Hepatocyte (in vitro differentiated cells): Measurements from ENCODE around the gene SSBP2. TPM values are rescaled to one million over a fixed set of nuclear protein-coding genes. Genes with fewer than 3 reads are reported as not detected.
"Not testable (repeated sequence)": the region's sequence is repeated elsewhere in the genome, so short reads cannot be mapped to it uniquely, and the experiment has no call there.

Experiments
- DNase-seq: peaks from one replicate; pipeline ENCODE4 v3.0.0-alpha.2; 2016; ENCODE audit warnings: low spot score
- H2AFZ ChIP-seq: fragments of 200-600 bp; sonication (generic); 2 replicates; pipeline ENCODE4 v1.6.0; 2016; ENCODE audit warnings: antibody characterized with exemption, mild to moderate bottlenecking
- H3K27ac ChIP-seq: fragments of 200-600 bp; sonication (generic); 2 replicates; pipeline ENCODE4 v1.5.1; 2016; ENCODE audit warnings: mild to moderate bottlenecking
- H3K27me3 ChIP-seq: fragments of 200-600 bp; sonication (generic); 2 replicates; pipeline ENCODE4 v1.6.1; 2016
- H3K36me3 ChIP-seq: fragments of 200-600 bp; sonication (generic); replicated peaks from 2 replicates; pipeline ENCODE4 v1.5.1; 2016; ENCODE audit warnings: low read depth; ENCODE audit not compliant: insufficient read depth
- H3K4me1 ChIP-seq: fragments of 200-600 bp; sonication (generic); 2 replicates; pipeline ENCODE4 v1.5.1; 2016; ENCODE audit warnings: mild to moderate bottlenecking, moderate library complexity; ENCODE audit not compliant: insufficient read depth
- H3K4me2 ChIP-seq: fragments of 200-600 bp; sonication (generic); 2 replicates; pipeline ENCODE4 v1.6.0; 2016
- H3K4me3 ChIP-seq: fragments of 200-600 bp; sonication (generic); 2 replicates; pipeline ENCODE4 v1.5.1; 2016; ENCODE audit warnings: mild to moderate bottlenecking
- H3K79me2 ChIP-seq: fragments of 200-600 bp; sonication (generic); 2 replicates; pipeline ENCODE4 v1.6.0; 2017; ENCODE audit warnings: mild to moderate bottlenecking
- H3K9me2 ChIP-seq: fragments of 200-600 bp; sonication (generic); replicated peaks from 2 replicates; pipeline ENCODE4 v1.6.0; 2017; ENCODE audit warnings: mild to moderate bottlenecking; ENCODE audit not compliant: insufficient read depth
- H3K9me3 ChIP-seq: fragments of 200-600 bp; sonication (generic); 2 replicates; pipeline ENCODE4 v1.5.1; 2016; ENCODE audit warnings: low read depth, mild to moderate bottlenecking
- H4K20me1 ChIP-seq: fragments of 200-600 bp; sonication (generic); 2 replicates; pipeline ENCODE4 v1.6.0; 2016; ENCODE audit warnings: mild to moderate bottlenecking; ENCODE audit not compliant: insufficient read depth, poor library complexity, severe bottlenecking
- CTCF ChIP-seq: fragments of 200-600 bp; sonication (generic); IDR thresholded peaks from 2 replicates; pipeline ENCODE4 v1.5.1; 2016; ENCODE audit warnings: antibody characterized with exemption, mild to moderate bottlenecking; ENCODE audit not compliant: poor library complexity
- EZH2 ChIP-seq: fragments of 200-600 bp; sonication (generic); IDR thresholded peaks from 2 replicates; pipeline ENCODE4 v1.6.1; 2016; ENCODE audit warnings: antibody characterized with exemption, mild to moderate bottlenecking, borderline replicate concordance
- EZH2phosphoT487 ChIP-seq: fragments of 200-600 bp; sonication (generic); IDR thresholded peaks from one replicate; pipeline ENCODE4 v1.6.1; 2018; ENCODE audit warnings: antibody characterized with exemption, mild to moderate bottlenecking, low read depth, moderate library complexity; ENCODE audit not compliant: unreplicated experiment, severe bottlenecking
- WGBS: methylation state at CpG from one replicate; pipeline ENCODE4 v1.1.6; 2016; ENCODE audit warnings: low lambda C conversion rate; ENCODE audit errors: missing lambda C conversion rate; 5-methylcytosine and 5-hydroxymethylcytosine counted together
- polyA plus RNA-seq: library from polyadenylated mRNA; unstranded; fragments of >200 nt; fragmentation: Nextera tagmentation; extraction: Ambion mirVana; gene quantifications from 2 replicates; pipeline ENCODE4 v1.2.1, GENCODE V29; 2016
- total RNA-seq: library from RNA; depleted of rRNA; stranded (reverse); fragments of >200 nt; gene quantifications from 2 replicates; pipeline ENCODE4 v1.2.3, GENCODE V29; 2014

Gene SSBP2
- total and polyA plus RNA-seq, 2 experiments from 2014 or later: 23.7 to 48.2 TPM

GRCh38 chr5:81606150-81606549 lies 144.7 kb downstream of the SSBP2 start:
- Histone ChIP-seq H3K4me1 (no peaks in the 10 kb centered on the region), H3K27me3 (no peaks in the 10 kb centered on the region), H3K4me2 (no peak overlapping the region), H3K4me3 (no peak overlapping the region), H2AFZ (no peak overlapping the region), H3K36me3 (no peaks in the 10 kb centered on the region), H3K9me2 (no peaks in the 10 kb centered on the region), H3K27ac (no peak overlapping the region), H3K9me3 (no peaks in the 10 kb centered on the region), H3K79me2 (no peaks in the 10 kb centered on the region), H4K20me1 (peaks cover 4% of the 10 kb centered on the region)
- 84% methylated on average over 2 of the region's 2 CpGs for WGBS
- no peak for TF ChIP-seq EZH2
- TF ChIP-seq EZH2phosphoT487: no peak
- no peak for TF ChIP-seq CTCF
- DNase-seq: no peak

- no peaks in the 10 kb centered on the region for H3K4me1 ChIP-seq
- no peaks in the 10 kb centered on the region for H3K79me2 ChIP-seq
- 89% methylated on average over 2 of the region's 2 CpGs for WGBS
- H3K27me3 ChIP-seq: no peaks in the 10 kb centered on the region
- H3K9me2 ChIP-seq: no peaks in the 10 kb centered on the region
- no peak overlapping the region for H3K4me2 ChIP-seq
- TF ChIP-seq CTCF (no peak), EZH2phosphoT487 (no peak), EZH2 (no peak)
- H4K20me1 ChIP-seq: peaks cover 4% of the 10 kb centered on the region
- H3K27ac ChIP-seq: no peak overlapping the region
- no peaks in the 10 kb centered on the region for H3K9me3 ChIP-seq
- no peaks in the 10 kb centered on the region for H3K36me3 ChIP-seq
- H3K4me3 ChIP-seq: no peak overlapping the region
- no peak for DNase-seq
- no peak overlapping the region for H2AFZ ChIP-seq
Measured at GRCh38 chr5:81605299-81605698, 145.6 kb downstream of the SSBP2 start.

GRCh38 chr5:81604193-81604592 lies 146.7 kb downstream of the SSBP2 start:
- Histone ChIP-seq H3K4me3 (no peak overlapping the region), H3K9me3 (no peaks in the 10 kb centered on the region), H3K4me1 (no peaks in the 10 kb centered on the region), H4K20me1 (peaks cover 4% of the 10 kb centered on the region), H2AFZ (no peak overlapping the region), H3K36me3 (no peaks in the 10 kb centered on the region), H3K9me2 (no peaks in the 10 kb centered on the region), H3K4me2 (no peak overlapping the region), H3K27ac (no peak overlapping the region), H3K27me3 (no peaks in the 10 kb centered on the region), H3K79me2 (no peaks in the 10 kb centered on the region)
- DNase-seq: no peak
- TF ChIP-seq EZH2 (no peak), EZH2phosphoT487 (no peak), CTCF (no peak)

- TF ChIP-seq EZH2phosphoT487 (no peak), EZH2 (no peak), CTCF (no peak)
- Histone ChIP-seq H3K27me3 (no peaks in the 10 kb centered on the region), H3K4me1 (no peaks in the 10 kb centered on the region), H3K36me3 (no peaks in the 10 kb centered on the region), H3K27ac (no peak overlapping the region), H3K4me2 (no peak overlapping the region), H3K4me3 (no peak overlapping the region), H3K9me3 (no peaks in the 10 kb centered on the region), H2AFZ (no peak overlapping the region), H4K20me1 (peaks cover 4% of the 10 kb centered on the region), H3K9me2 (no peaks in the 10 kb centered on the region), H3K79me2 (no peaks in the 10 kb centered on the region)
- no peak for DNase-seq
- WGBS: 96% methylated on average over 1 of the region's 1 CpG
Measured at GRCh38 chr5:81601919-81602318, 149.0 kb downstream of the SSBP2 start.

- H3K4me3 ChIP-seq, H4K20me1 ChIP-seq, H3K27ac ChIP-seq, H3K79me2 ChIP-seq, H3K27me3 ChIP-seq, H3K4me2 ChIP-seq, H3K9me3 ChIP-seq, H3K36me3 ChIP-seq, H3K9me2 ChIP-seq, H2AFZ ChIP-seq, H3K4me1 ChIP-seq, DNase-seq: not testable (repeated sequence)
- 96% methylated on average over 10 of the region's 10 CpGs for WGBS
Measured at GRCh38 chr5:81592085-81592484, 158.8 kb downstream of the SSBP2 start.
